ENCODE data around the gene HAO2.

Gene HAO2

GRCh38 chr1:119380304-119380703 lies 11.7 kb downstream of the HAO2 start:
- DNase-seq (ENCODE audit: low spot score), result no peak
- no peak for TF ChIP-seq CTCF (IDR thresholded peaks at IDR 0.05; ENCODE audit: extremely low read depth, missing control alignments)

- no peak for DNase-seq (ENCODE audit: low spot score)
- no peak for TF ChIP-seq CTCF (IDR thresholded peaks at IDR 0.05; ENCODE audit: extremely low read depth, missing control alignments)
Measured at GRCh38 chr1:119380983-119381662, 12.5 kb downstream of the HAO2 start.

- no peak for TF ChIP-seq CTCF (IDR thresholded peaks at IDR 0.05; ENCODE audit: extremely low read depth, missing control alignments)
- no peak for DNase-seq (ENCODE audit: low spot score)
Measured at GRCh38 chr1:119384591-119384990, 16.0 kb downstream of the HAO2 start.

DNA sequence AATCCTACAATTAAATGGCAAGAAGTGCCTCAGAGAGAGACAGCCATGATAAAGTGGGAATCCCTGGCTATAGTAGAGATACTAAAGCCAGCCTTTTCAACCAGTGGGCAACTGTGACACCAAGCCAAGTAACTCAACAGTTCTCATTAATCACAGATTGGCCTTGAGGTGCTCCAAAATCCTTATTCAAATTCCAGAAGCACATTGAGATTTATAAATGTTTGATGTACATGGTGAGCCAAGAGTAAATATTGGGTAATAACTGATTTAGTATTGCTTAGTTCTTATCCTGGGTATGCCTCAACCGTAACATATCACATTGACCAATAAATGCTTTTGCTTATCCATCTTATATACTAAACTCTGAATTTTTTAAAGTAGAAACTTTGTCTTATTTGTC lies 17.1 kb downstream of the HAO2 start:
- no peak for TF ChIP-seq CTCF (IDR thresholded peaks at IDR 0.05; ENCODE audit: extremely low read depth, missing control alignments)
- DNase-seq (ENCODE audit: low spot score), result no peak

- DNase-seq (ENCODE audit: low spot score), result no peak
- TF ChIP-seq CTCF (IDR thresholded peaks at IDR 0.05; ENCODE audit: extremely low read depth, missing control alignments), result no peak
Measured at GRCh38 chr1:119387858-119388257, 19.3 kb downstream of the HAO2 start.

GRCh38 chr1:119388450-119388849 lies 19.9 kb downstream of the HAO2 start:
- TF ChIP-seq CTCF (IDR thresholded peaks at IDR 0.05; ENCODE audit: extremely low read depth, missing control alignments), result no peak
- no peak for DNase-seq (ENCODE audit: low spot score)

GRCh38 chr1:119390526-119390925 lies 21.9 kb downstream of the HAO2 start:
- no peak for DNase-seq (ENCODE audit: low spot score)

More at GRCh38 chr1:119390526-119390925, 21.9 kb downstream of the HAO2 start:
- TF ChIP-seq CTCF (IDR thresholded peaks at IDR 0.05; ENCODE audit: extremely low read depth, missing control alignments), result no peak
